GM12878 (cell line): ENCODE data around the gene SMAD4. TPM values are rescaled to one million over a fixed set of nuclear protein-coding genes. Genes with fewer than 3 reads are reported as not detected.

Source experiments
- ATAC-seq: fragments of 200-7000 bp; cut with Tn5 transposase; 3 replicates; pipeline ENCODE4 v1.9.1; 2020; ENCODE audit warnings: mild to moderate bottlenecking, moderate library complexity
- BruUV-seq: library from RNA; stranded (reverse); fragments of 400-500 nt; replicated peaks from 2 replicates; lab custom pipeline; 2021; lab: Mats Ljungman, UMichigan
- CTCF ChIA-PET: fragments of 300-600 bp; sonication (Branson Sonifier 250); formaldehyde crosslinking; extraction: SDS; loops from one replicate; lab custom pipeline; 2021; ENCODE audit warnings: inconsistent platforms; lab: Yijun Ruan, JAX
- POLR2A ChIA-PET: fragments of 350-600 bp; formaldehyde crosslinking; extraction: SDS; loops from one replicate; lab custom pipeline; 2021; ENCODE audit warnings: inconsistent platforms; lab: Charles Lee
- RAD21 ChIA-PET: fragments of 300-600 bp; sonication (Branson Sonifier 250); formaldehyde crosslinking; loops from one replicate; lab custom pipeline; 2023; ENCODE audit warnings: antibody characterized with exemption; ENCODE audit not compliant: unreplicated experiment; lab: Charles Lee
- SMC1A ChIA-PET: fragments of 300-600 bp; sonication (Branson Sonifier 250); formaldehyde crosslinking; loops from one replicate; lab custom pipeline; 2023; ENCODE audit not compliant: unreplicated experiment, uncharacterized antibody; lab: Charles Lee
- DNase-seq: peaks from one replicate; pipeline ENCODE4 v3.0.0-alpha.2; 2011; ENCODE audit warnings: low read depth, low spot score
- FAIRE-seq: peaks from 3 replicates; lab custom pipeline; 2011; peaks lifted over from hg19 to GRCh38; lab: Jason Lieb, UNC
- H2AFZ ChIP-seq: 2 replicates; pipeline ENCODE4 v1.6.0; 2011; ENCODE audit warnings: low read depth, low read length, control low read depth; ENCODE audit not compliant: control insufficient read depth
- H3K27ac ChIP-seq: 2 replicates; pipeline ENCODE4 v1.5.1; 2011; ENCODE audit warnings: control low read depth; ENCODE audit not compliant: control insufficient read depth, insufficient read depth
- H3K27me3 ChIP-seq, 2 experiments: replicated peaks in 1 of 2; 2 replicates each; pipeline versions ENCODE4 v1.6.0 to v1.6.1; 2011; ENCODE audit warnings: low read length in 1 of 2; ENCODE audit not compliant: control insufficient read depth in 2 of 2, insufficient read depth in 2 of 2
- H3K36me3 ChIP-seq, 2 experiments: 2 replicates each; pipeline ENCODE4 v1.5.1; 2011; ENCODE audit warnings: low read length in 1 of 2; ENCODE audit not compliant: control insufficient read depth in 2 of 2, insufficient read depth in 2 of 2
- H3K4me1 ChIP-seq: 2 replicates; pipeline ENCODE4 v1.6.1; 2011; ENCODE audit warnings: mild to moderate bottlenecking, low read length, moderate library complexity, mixed read lengths; ENCODE audit not compliant: control insufficient read depth, insufficient read depth
- H3K4me2 ChIP-seq: 2 replicates; pipeline ENCODE4 v1.6.0; 2011; ENCODE audit warnings: control low read depth; ENCODE audit not compliant: control insufficient read depth, insufficient read depth
- H3K4me3 ChIP-seq: fragments of 200-600 bp; sonication (generic); 2 replicates; pipeline ENCODE4 v1.5.1; 2016
- H3K79me2 ChIP-seq: 2 replicates; pipeline ENCODE4 v1.6.0; 2011; ENCODE audit warnings: low read length; ENCODE audit not compliant: control insufficient read depth, insufficient read depth
- H3K9ac ChIP-seq: 2 replicates; pipeline ENCODE4 v1.8.0; 2011; ENCODE audit warnings: low read length, control low read depth, mixed read lengths; ENCODE audit not compliant: control insufficient read depth, insufficient read depth
- H3K9me3 ChIP-seq: replicated peaks from 3 replicates; pipeline ENCODE4 v1.5.1; 2011; ENCODE audit warnings: mild to moderate bottlenecking, low read length; ENCODE audit not compliant: control insufficient read depth, insufficient read depth
- H4K20me1 ChIP-seq: 2 replicates; pipeline ENCODE4 v1.6.0; 2011; ENCODE audit not compliant: control insufficient read depth, insufficient read depth
- BCL11A ChIP-seq: IDR thresholded peaks from 2 replicates; pipeline ENCODE4 v1.6.1; 2011; ENCODE audit warnings: low read depth, low read length
- BCLAF1 ChIP-seq: fragments of 450-650 bp; IDR thresholded peaks from 2 replicates; pipeline ENCODE4 v1.6.1; 2017; ENCODE audit warnings: antibody characterized with exemption, mild to moderate bottlenecking, moderate library complexity
- BHLHE40 ChIP-seq, 2 experiments: fragments of 450-650 bp in 1 of 2; IDR thresholded peaks; 2 replicates each; pipeline ENCODE4 v1.6.1; 2011 to 2017; ENCODE audit warnings: low read depth in 2 of 2, borderline replicate concordance in 1 of 2, improper control_type of control experiment in 1 of 2, low read length in 1 of 2, mild to moderate bottlenecking in 1 of 2
- BRCA1 ChIP-seq: IDR thresholded peaks from 2 replicates; pipeline ENCODE4 v1.6.1; 2011; ENCODE audit warnings: low read depth, low read length, improper control_type of control experiment
- CHD1 ChIP-seq: IDR thresholded peaks from 2 replicates; pipeline ENCODE4 v1.6.1; 2012; ENCODE audit warnings: low read depth, low read length, improper control_type of control experiment
- EGR1 ChIP-seq, 2 experiments: IDR thresholded peaks; 1 replicate in 1 of 2; 2 replicates in 1 of 2; pipeline ENCODE4 v1.6.1; 2011 to 2012; ENCODE audit warnings: low read depth in 2 of 2, low read length in 2 of 2, borderline replicate concordance in 1 of 2, mild to moderate bottlenecking in 1 of 2, moderate library complexity in 1 of 2
- EZH2 ChIP-seq: IDR thresholded peaks from 2 replicates; pipeline ENCODE4 v1.6.1; 2012; ENCODE audit warnings: low read depth, mild to moderate bottlenecking, control low read depth, inconsistent platforms, low read length, borderline replicate concordance; ENCODE audit not compliant: control insufficient read depth
- GABPA ChIP-seq: IDR thresholded peaks from 2 replicates; pipeline ENCODE4 v1.6.1; 2014; ENCODE audit warnings: antibody characterized with exemption, low read depth, mild to moderate bottlenecking, inconsistent platforms
- IKZF1 ChIP-seq: fragments of 450-650 bp; conservative IDR thresholded peaks from 2 replicates; pipeline ENCODE4 v1.6.1; 2017; ENCODE audit warnings: antibody characterized with exemption, mild to moderate bottlenecking
- PRDM15 ChIP-seq: fragments of 450-650 bp; formaldehyde crosslinking; IDR thresholded peaks from 2 replicates; pipeline ENCODE4 v1.4.0; 2020; ENCODE audit warnings: mild to moderate bottlenecking, moderate library complexity
- RAD21 ChIP-seq: IDR thresholded peaks from 2 replicates; pipeline ENCODE4 v1.6.1; 2011; ENCODE audit warnings: mild to moderate bottlenecking, low read depth, low read length, moderate library complexity; ENCODE audit not compliant: insufficient read depth
- WGBS: methylation state at CpG from one replicate; pipeline ENCODE4 v1.1.6; 2016; ENCODE audit warnings: low lambda C conversion rate; ENCODE audit not compliant: insufficient replicate concordance, insufficient coverage; ENCODE audit errors: missing lambda C conversion rate; 5-methylcytosine and 5-hydroxymethylcytosine counted together
- in situ Hi-C: fragments of 300-500 bp; cut with MboI; formaldehyde crosslinking; loops from 9 replicates; pipeline ENCODE4 v1.14.3; 2018; ENCODE audit warnings: mixed read lengths
- intact Hi-C: fragments of 100-400 bp; cut with micrococcal nuclease; formaldehyde crosslinking; loops from one replicate; pipeline ENCODE4 v1.14.2; 2022; ENCODE audit not compliant: unreplicated experiment
- polyA plus RNA-seq, 11 experiments: library from polyadenylated mRNA; depleted of rRNA in 4 of 11; unstranded in 6 of 11; stranded (reverse) in 5 of 11; fragments of >200 nt; fragmentation: Nextera tagmentation in 4 of 11; fragmentation: Illumina TruSeq in 1 of 11; extraction: Ambion mirVana in 4 of 11; extraction: Trizol in 1 of 11; gene quantifications; 1 replicate in 1 of 11; 2 replicates in 10 of 11; pipeline versions ENCODE4 v1.2.1 to v1.2.3, GENCODE V29; 2011 to 2016; ENCODE audit warnings: inconsistent platforms in 2 of 11, missing spikeins in 2 of 11, low read depth in 1 of 11
- total RNA-seq, 4 experiments: library from RNA; depleted of rRNA in 3 of 4; stranded (reverse); fragments of >200 nt in 3 of 4; fragmentation: Illumina TruSeq in 1 of 4; extraction: Trizol in 1 of 4; gene quantifications; 2 replicates each; pipeline versions ENCODE4 v1.2.1 to v1.2.3, GENCODE V29; 2013 to 2021
- TF ChIP-seq, protein P1 (sequence below): IDR thresholded peaks from 2 replicates; pipeline ENCODE4 v1.6.1; 2012; ENCODE audit warnings: low read depth, low read length, improper control_type of control experiment

SMAD4 gene
- total and polyA plus RNA-seq, 10 of the 15 experiments (the other 5 are each of a cell fraction or from before 2014, with no cell fraction given) = 9.6 to 99.9 (median 37.5) TPM

- CTCF ChIA-PET = interaction anchor here (1.0 kb wide), 1 partner anchor 37 kb away, joined by 3 read pairs; no protein-coding TSS in a partner anchor
- no peak overlapping the region for H3K27ac ChIP-seq
Measured at GRCh38 chr18:51088410-51088809, 58.4 kb downstream of the SMAD4 start.

More at GRCh38 chr18:51088410-51088809, 58.4 kb downstream of the SMAD4 start:
- ChIA-PET POLR2A (no interaction called here), SMC1A (no interaction called here), RAD21 (interaction anchor here (0.6 to 1.3 kb wide), 2 partner anchors 9 to 22 kb away, joined by 3 to 4 read pairs; no protein-coding TSS in a partner anchor)
- Histone ChIP-seq H2AFZ (no peak overlapping the region), H3K36me3 (peaks cover 0 to 11% of the 10 kb centered on the region in 2 experiments; a peak in 2 of 4 replicates), H4K20me1 (no peaks in the 10 kb centered on the region), H3K9me3 (peaks cover 2% of the 10 kb centered on the region; the same call in 1 of the 3 replicates), H3K4me2 (no peak overlapping the region), H3K4me1 (no peaks in the 10 kb centered on the region), H3K27me3 (no peaks in the 10 kb centered on the region), H3K9ac (no peak overlapping the region), H3K79me2 (no peaks in the 10 kb centered on the region), H3K4me3 (no peak overlapping the region)
- in situ Hi-C loops (no loop called here), intact Hi-C loops (no loop called here)
- ATAC-seq (no peak), FAIRE-seq (no peak), DNase-seq (no peak)
- TF ChIP-seq BRCA1 (no peak), IKZF1 (no peak), EGR1 (IDR thresholded peaks at IDR 0.05; ENCODE audit: borderline replicate concordance in 1 of 2, low read depth in 2 of 2, low read length in 2 of 2) (no peak), BCL11A (no peak), GABPA (no peak), EZH2 (no peak), BHLHE40 (IDR thresholded peaks at IDR 0.05; ENCODE audit: borderline replicate concordance in 1 of 2, low read depth in 2 of 2, low read length in 1 of 2) (no peak), BCLAF1 (no peak), PRDM15 (CRISPR knock-in tag) (no peak), CHD1 (no peak), RAD21 (no peak)
- TF ChIP-seq, protein P1, sequence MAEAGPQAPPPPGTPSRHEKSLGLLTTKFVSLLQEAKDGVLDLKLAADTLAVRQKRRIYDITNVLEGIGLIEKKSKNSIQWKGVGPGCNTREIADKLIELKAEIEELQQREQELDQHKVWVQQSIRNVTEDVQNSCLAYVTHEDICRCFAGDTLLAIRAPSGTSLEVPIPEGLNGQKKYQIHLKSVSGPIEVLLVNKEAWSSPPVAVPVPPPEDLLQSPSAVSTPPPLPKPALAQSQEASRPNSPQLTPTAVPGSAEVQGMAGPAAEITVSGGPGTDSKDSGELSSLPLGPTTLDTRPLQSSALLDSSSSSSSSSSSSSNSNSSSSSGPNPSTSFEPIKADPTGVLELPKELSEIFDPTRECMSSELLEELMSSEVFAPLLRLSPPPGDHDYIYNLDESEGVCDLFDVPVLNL = no peak
- BruUV-seq = no TSS peak
- 100% methylated on average over 1 of the region's 1 CpG for WGBS
